ENCODE measurements around the gene POU6F2. TPM values are rescaled to one million over a fixed set of nuclear protein-coding genes. Genes with fewer than 3 reads are reported as not detected.

The POU6F2 gene
- total RNA-seq, 6 experiments from 2014 or later = 0.12 to 2.1 (median 0.64) TPM; not detected in 2

DNA sequence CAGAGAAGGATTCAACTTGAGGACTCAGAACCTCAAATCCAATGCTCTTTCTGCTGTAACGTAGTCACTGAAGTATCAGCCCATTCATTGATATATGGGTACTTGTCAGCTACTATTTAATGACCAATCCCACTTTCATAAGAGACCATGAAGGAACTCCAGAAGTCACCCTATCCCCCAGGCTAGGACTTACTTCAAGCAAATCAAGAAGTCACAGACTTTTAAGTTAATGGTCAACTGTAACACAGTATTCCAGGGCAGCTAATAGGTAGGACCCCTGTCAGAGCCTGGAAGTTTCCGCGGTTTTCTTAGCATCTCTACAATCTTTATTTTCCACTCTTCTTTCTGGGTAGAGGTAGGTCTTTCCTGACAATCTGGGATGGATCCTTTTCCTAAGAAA is 269.9 kb downstream of the POU6F2 start:
- 74% methylated on average over 3 of the region's 3 CpGs for WGBS (ENCODE audit: insufficient coverage, low coverage, low lambda C conversion rate, missing lambda C conversion rate)
- intact Hi-C loops (cut with DNase I) = no loop called here
- no peaks in the 10 kb centered on the region for H3K4me1 ChIP-seq
- TF ChIP-seq, protein P1, sequence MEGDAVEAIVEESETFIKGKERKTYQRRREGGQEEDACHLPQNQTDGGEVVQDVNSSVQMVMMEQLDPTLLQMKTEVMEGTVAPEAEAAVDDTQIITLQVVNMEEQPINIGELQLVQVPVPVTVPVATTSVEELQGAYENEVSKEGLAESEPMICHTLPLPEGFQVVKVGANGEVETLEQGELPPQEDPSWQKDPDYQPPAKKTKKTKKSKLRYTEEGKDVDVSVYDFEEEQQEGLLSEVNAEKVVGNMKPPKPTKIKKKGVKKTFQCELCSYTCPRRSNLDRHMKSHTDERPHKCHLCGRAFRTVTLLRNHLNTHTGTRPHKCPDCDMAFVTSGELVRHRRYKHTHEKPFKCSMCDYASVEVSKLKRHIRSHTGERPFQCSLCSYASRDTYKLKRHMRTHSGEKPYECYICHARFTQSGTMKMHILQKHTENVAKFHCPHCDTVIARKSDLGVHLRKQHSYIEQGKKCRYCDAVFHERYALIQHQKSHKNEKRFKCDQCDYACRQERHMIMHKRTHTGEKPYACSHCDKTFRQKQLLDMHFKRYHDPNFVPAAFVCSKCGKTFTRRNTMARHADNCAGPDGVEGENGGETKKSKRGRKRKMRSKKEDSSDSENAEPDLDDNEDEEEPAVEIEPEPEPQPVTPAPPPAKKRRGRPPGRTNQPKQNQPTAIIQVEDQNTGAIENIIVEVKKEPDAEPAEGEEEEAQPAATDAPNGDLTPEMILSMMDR (IDR thresholded peaks at IDR 0.05) = no peak
- TF ChIP-seq POLR2A (IDR thresholded peaks at IDR 0.05) = no peak
- DNase-seq (no peak), ATAC-seq (no peak)
- no peak overlapping the region for H3K4me3 ChIP-seq
- no peaks in the 10 kb centered on the region for H3K36me3 ChIP-seq
- no peaks in the 10 kb centered on the region for H3K27me3 ChIP-seq
- H3K27ac ChIP-seq = no peak overlapping the region
- no peaks in the 10 kb centered on the region for H3K9me3 ChIP-seq

DNA sequence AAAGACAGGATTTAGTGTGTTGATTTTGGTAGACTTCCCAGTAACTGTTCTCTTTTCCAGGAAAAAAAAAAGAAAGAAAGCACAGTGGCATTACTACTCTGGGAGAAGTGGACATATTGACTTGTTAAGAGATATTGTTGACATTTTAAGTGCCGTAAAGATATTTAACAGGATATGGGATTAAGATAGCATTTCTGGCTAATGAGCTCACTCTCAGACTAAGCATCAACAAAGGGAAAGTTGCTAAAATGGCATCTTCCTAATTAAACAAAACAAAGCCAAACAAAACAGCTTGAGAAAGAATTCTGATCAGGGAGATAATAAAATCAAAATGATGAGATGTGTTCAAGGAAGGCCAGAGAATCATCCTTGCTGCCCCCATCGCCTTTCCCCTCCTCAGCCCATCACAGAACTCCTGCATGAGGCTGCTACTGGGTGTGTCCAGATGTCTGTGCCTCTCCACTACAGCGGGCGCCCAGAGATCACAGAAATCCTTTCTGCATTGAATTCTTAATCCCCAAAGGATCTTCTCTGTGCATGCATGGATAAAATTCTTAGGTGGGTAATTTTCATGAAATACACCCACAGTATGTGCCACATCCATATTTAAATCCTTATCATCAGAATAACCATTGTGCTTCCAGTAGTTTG is 270.5 kb downstream of the POU6F2 start:
- WGBS (ENCODE audit: insufficient coverage, low coverage, low lambda C conversion rate, missing lambda C conversion rate) = 37% methylated on average over 4 of the region's 4 CpGs
- no peak for TF ChIP-seq POLR2A (IDR thresholded peaks at IDR 0.05)
- TF ChIP-seq, protein P1 (IDR thresholded peaks at IDR 0.05) = no peak
- Histone ChIP-seq H3K27me3 (no peaks in the 10 kb centered on the region), H3K36me3 (no peaks in the 10 kb centered on the region), H3K9me3 (no peaks in the 10 kb centered on the region), H3K27ac (no peak overlapping the region), H3K4me1 (no peaks in the 10 kb centered on the region), H3K4me3 (no peak overlapping the region)
- DNase-seq = no peak
- no peak for ATAC-seq
- intact Hi-C loops (cut with DNase I) = no loop called here

DNA sequence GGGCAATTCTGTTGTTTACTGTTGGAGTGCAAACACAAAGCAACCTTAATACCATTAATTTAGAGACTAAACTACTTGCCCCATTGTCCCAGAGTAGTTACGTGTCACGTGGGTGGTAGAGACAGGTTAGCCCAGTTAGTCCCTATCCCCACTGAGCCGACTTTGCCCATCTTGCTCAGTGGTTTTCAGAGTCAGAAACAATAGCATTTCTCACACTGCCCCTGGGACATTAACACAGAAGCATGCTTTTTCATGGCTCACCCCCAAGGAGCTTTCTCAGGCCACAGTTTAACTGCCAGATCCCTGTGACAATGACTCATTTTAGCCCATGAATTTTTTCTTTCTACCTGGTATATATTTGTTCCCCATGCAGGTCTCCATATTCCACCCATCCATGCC is 271.0 kb downstream of the POU6F2 start:
- TF ChIP-seq, protein P1 (IDR thresholded peaks at IDR 0.05) = no peak
- TF ChIP-seq POLR2A (IDR thresholded peaks at IDR 0.05) = no peak
- whole genome bisulfite sequencing (ENCODE audit: insufficient coverage, low coverage, low lambda C conversion rate, missing lambda C conversion rate) = 34% methylated on average over 3 of the region's 3 CpGs
- H3K27me3 ChIP-seq = no peaks in the 10 kb centered on the region
- no peaks in the 10 kb centered on the region for H3K4me1 ChIP-seq
- DNase-seq (no peak), ATAC-seq (no peak)
- no peak overlapping the region for H3K27ac ChIP-seq
- intact Hi-C loops (cut with DNase I) = no loop called here
- no peaks in the 10 kb centered on the region for H3K9me3 ChIP-seq
- no peaks in the 10 kb centered on the region for H3K36me3 ChIP-seq
- no peak overlapping the region for H3K4me3 ChIP-seq

DNA sequence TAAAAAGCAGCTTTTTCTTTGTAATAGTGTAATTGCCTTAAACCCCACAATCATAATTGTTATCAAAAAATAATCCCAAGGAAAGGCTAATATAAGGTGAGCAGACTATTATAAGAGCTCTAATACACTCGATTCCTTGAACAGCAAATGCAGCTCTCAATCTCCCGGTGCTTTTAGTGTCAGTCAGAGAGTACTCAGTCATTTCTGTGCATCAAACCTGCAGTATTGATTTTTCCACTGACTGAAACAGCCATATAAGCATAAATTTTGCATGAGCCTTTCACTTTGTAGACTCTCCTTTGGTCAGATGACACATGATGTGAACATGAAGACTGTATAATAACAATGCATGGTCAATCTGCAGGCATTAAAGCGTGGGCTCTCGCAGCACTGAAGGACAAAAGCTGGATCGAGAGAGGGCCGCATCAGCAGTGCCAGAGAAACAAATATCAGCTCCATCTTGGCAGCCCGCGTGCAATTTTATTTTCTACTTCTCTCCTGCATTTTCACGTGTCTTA is 272.0 kb downstream of the POU6F2 start:
- intact Hi-C loops (cut with DNase I) = no loop called here

More for the DNA sequence above, 272.0 kb downstream of the POU6F2 start:
- Histone ChIP-seq H3K9me3 (no peaks in the 10 kb centered on the region), H3K4me3 (no peak overlapping the region), H3K27ac (no peak overlapping the region), H3K36me3 (no peaks in the 10 kb centered on the region), H3K4me1 (no peaks in the 10 kb centered on the region), H3K27me3 (no peaks in the 10 kb centered on the region)
- WGBS (ENCODE audit: insufficient coverage, low coverage, low lambda C conversion rate, missing lambda C conversion rate) = 74% methylated on average over 9 of the region's 9 CpGs
- ATAC-seq (no peak), DNase-seq (no peak)
- no peak for TF ChIP-seq POLR2A (IDR thresholded peaks at IDR 0.05)
- TF ChIP-seq, protein P1 (IDR thresholded peaks at IDR 0.05) = no peak

Data from right lobe of liver (tissue), 6 donors.